MG63 (cell line): ENCODE measurements around the gene IPPK. TPM values are rescaled to one million over a fixed set of nuclear protein-coding genes. Genes with fewer than 3 reads are reported as not detected.

ENCODE experiments used
- DNase-seq: peaks from one replicate; pipeline ENCODE4 v3.0.0-alpha.2; 2020
- H3K27me3 ChIP-seq: fragments of 250-450 bp; sonication (Bioruptor Pico); 2 replicates; pipeline ENCODE4 v1.5.1; 2020; ENCODE audit warnings: mild to moderate bottlenecking, moderate library complexity
- H3K36me3 ChIP-seq: fragments of 250-450 bp; sonication (Bioruptor Pico); 2 replicates; pipeline ENCODE4 v1.5.1; 2020; ENCODE audit warnings: mild to moderate bottlenecking, moderate library complexity
- H3K4me3 ChIP-seq: fragments of 250-450 bp; sonication (Bioruptor Pico); 2 replicates; pipeline ENCODE4 v1.5.1; 2020; ENCODE audit warnings: mild to moderate bottlenecking, moderate library complexity
- H3K9me3 ChIP-seq: fragments of 250-450 bp; sonication (Bioruptor Pico); 2 replicates; pipeline ENCODE4 v1.5.1; 2020; ENCODE audit warnings: mild to moderate bottlenecking, moderate library complexity
- total RNA-seq: library from RNA; depleted of rRNA; stranded (reverse); fragments of >200 nt; shearing (Covaris generic); gene quantifications from 2 replicates; pipeline ENCODE4 v1.2.3, GENCODE V29; 2014; ENCODE audit warnings: low replicate concordance

IPPK gene
- total RNA-seq, 1 experiment from 2014 or later: 13.3 TPM

GRCh38 chr9:92664394-92665152 is 5.4 kb downstream of the IPPK start:
- H3K36me3 ChIP-seq: peaks cover 21% of the 10 kb centered on the region
- no peaks in the 10 kb centered on the region for H3K9me3 ChIP-seq
- no peaks in the 10 kb centered on the region for H3K27me3 ChIP-seq
- no peak for DNase-seq
- H3K4me3 ChIP-seq: no peak overlapping the region

- Histone ChIP-seq H3K9me3 (no peaks in the 10 kb centered on the region), H3K4me3 (no peak overlapping the region), H3K36me3 (peaks cover 21% of the 10 kb centered on the region), H3K27me3 (no peaks in the 10 kb centered on the region)
- no peak for DNase-seq
Observed at GRCh38 chr9:92663951-92664350, 6.0 kb downstream of the IPPK start.

- no peak overlapping the region for H3K4me3 ChIP-seq
- no peaks in the 10 kb centered on the region for H3K27me3 ChIP-seq
- peaks cover 27% of the 10 kb centered on the region for H3K36me3 ChIP-seq
- no peak for DNase-seq
- no peaks in the 10 kb centered on the region for H3K9me3 ChIP-seq
Observed at GRCh38 chr9:92663126-92663525, 6.8 kb downstream of the IPPK start.

- no peak overlapping the region for H3K4me3 ChIP-seq
- H3K27me3 ChIP-seq: no peaks in the 10 kb centered on the region
- no peak for DNase-seq
- H3K36me3 ChIP-seq: peaks cover 26% of the 10 kb centered on the region
- H3K9me3 ChIP-seq: no peaks in the 10 kb centered on the region
Observed at GRCh38 chr9:92661743-92662142, 8.2 kb downstream of the IPPK start.

GRCh38 chr9:92661127-92661526 is 8.8 kb downstream of the IPPK start:
- DNase-seq: no peak
- Histone ChIP-seq H3K9me3 (no peaks in the 10 kb centered on the region), H3K4me3 (no peak overlapping the region), H3K36me3 (peaks cover 25% of the 10 kb centered on the region), H3K27me3 (no peaks in the 10 kb centered on the region)

GRCh38 chr9:92660266-92660665 is 9.7 kb downstream of the IPPK start:
- H3K36me3 ChIP-seq: peaks cover 27% of the 10 kb centered on the region
- no peaks in the 10 kb centered on the region for H3K27me3 ChIP-seq
- DNase-seq: no peak
- no peak overlapping the region for H3K4me3 ChIP-seq
- H3K9me3 ChIP-seq: no peaks in the 10 kb centered on the region

- no peak overlapping the region for H3K4me3 ChIP-seq
- no peaks in the 10 kb centered on the region for H3K27me3 ChIP-seq
- DNase-seq: no peak
- H3K36me3 ChIP-seq: peaks cover 34% of the 10 kb centered on the region
- no peaks in the 10 kb centered on the region for H3K9me3 ChIP-seq
Observed at GRCh38 chr9:92659601-92660000, 10.3 kb downstream of the IPPK start.

GRCh38 chr9:92658611-92659010 is 11.3 kb downstream of the IPPK start:
- no peaks in the 10 kb centered on the region for H3K9me3 ChIP-seq
- H3K4me3 ChIP-seq: no peak overlapping the region
- no peaks in the 10 kb centered on the region for H3K27me3 ChIP-seq
- no peak for DNase-seq
- peaks cover 40% of the 10 kb centered on the region for H3K36me3 ChIP-seq

GRCh38 chr9:92658176-92658575 is 11.8 kb downstream of the IPPK start:
- H3K9me3 ChIP-seq: no peaks in the 10 kb centered on the region
- H3K4me3 ChIP-seq: no peak overlapping the region
- no peak for DNase-seq
- no peaks in the 10 kb centered on the region for H3K27me3 ChIP-seq
- H3K36me3 ChIP-seq: peaks cover 40% of the 10 kb centered on the region

GRCh38 chr9:92657296-92658094 is 12.4 kb downstream of the IPPK start:
- Histone ChIP-seq H3K27me3 (no peaks in the 10 kb centered on the region), H3K4me3 (no peak overlapping the region), H3K9me3 (no peaks in the 10 kb centered on the region), H3K36me3 (peaks cover 43% of the 10 kb centered on the region)
- DNase-seq: peak; percentile 26

GRCh38 chr9:92656537-92656925 is 13.4 kb downstream of the IPPK start:
- no peak for DNase-seq
- H3K36me3 ChIP-seq: peaks cover 47% of the 10 kb centered on the region

GRCh38 chr9:92655896-92656536 is 13.9 kb downstream of the IPPK start:
- Histone ChIP-seq H3K27me3 (no peaks in the 10 kb centered on the region), H3K36me3 (peaks cover 49% of the 10 kb centered on the region), H3K4me3 (no peak overlapping the region), H3K9me3 (no peaks in the 10 kb centered on the region)
- no peak for DNase-seq

More at GRCh38 chr9:92656537-92656925, 13.4 kb downstream of the IPPK start:
- H3K9me3 ChIP-seq: no peaks in the 10 kb centered on the region
- H3K4me3 ChIP-seq: no peak overlapping the region
- H3K27me3 ChIP-seq: no peaks in the 10 kb centered on the region

GRCh38 chr9:92655366-92655765 is 14.6 kb downstream of the IPPK start:
- no peaks in the 10 kb centered on the region for H3K27me3 ChIP-seq
- no peak for DNase-seq
- H3K36me3 ChIP-seq: peaks cover 53% of the 10 kb centered on the region
- H3K4me3 ChIP-seq: no peak overlapping the region
- H3K9me3 ChIP-seq: no peaks in the 10 kb centered on the region

GRCh38 chr9:92654481-92655301 is 15.2 kb downstream of the IPPK start:
- H3K27me3 ChIP-seq: no peaks in the 10 kb centered on the region
- DNase-seq: peak; percentile 57
- no peaks in the 10 kb centered on the region for H3K9me3 ChIP-seq
- no peak overlapping the region for H3K4me3 ChIP-seq
- peaks cover 55% of the 10 kb centered on the region for H3K36me3 ChIP-seq

- peaks cover 66% of the 10 kb centered on the region for H3K36me3 ChIP-seq
- no peak for DNase-seq
Observed at GRCh38 chr9:92652461-92652860, 17.5 kb downstream of the IPPK start.

GRCh38 chr9:92650839-92651621 is 18.9 kb downstream of the IPPK start:
- DNase-seq: no peak
- Histone ChIP-seq H3K27me3 (no peaks in the 10 kb centered on the region), H3K36me3 (peaks cover 73% of the 10 kb centered on the region), H3K9me3 (no peaks in the 10 kb centered on the region), H3K4me3 (no peak overlapping the region)

More at GRCh38 chr9:92652461-92652860, 17.5 kb downstream of the IPPK start:
- Histone ChIP-seq H3K9me3 (no peaks in the 10 kb centered on the region), H3K27me3 (no peaks in the 10 kb centered on the region), H3K4me3 (no peak overlapping the region)
